HG03097 (cell line): ENCODE results near the gene WNT3A.
A peak's percentile ranks its signal among the peaks of the same experiment; 100 is the strongest.

Experiments used
- ATAC-seq: cut with Tn5 transposase; IDR thresholded peaks from one replicate; pipeline ENCODE4 v1.9.1; 2021; ENCODE audit not compliant: unreplicated experiment, low FRiP score

The WNT3A gene

DNA sequence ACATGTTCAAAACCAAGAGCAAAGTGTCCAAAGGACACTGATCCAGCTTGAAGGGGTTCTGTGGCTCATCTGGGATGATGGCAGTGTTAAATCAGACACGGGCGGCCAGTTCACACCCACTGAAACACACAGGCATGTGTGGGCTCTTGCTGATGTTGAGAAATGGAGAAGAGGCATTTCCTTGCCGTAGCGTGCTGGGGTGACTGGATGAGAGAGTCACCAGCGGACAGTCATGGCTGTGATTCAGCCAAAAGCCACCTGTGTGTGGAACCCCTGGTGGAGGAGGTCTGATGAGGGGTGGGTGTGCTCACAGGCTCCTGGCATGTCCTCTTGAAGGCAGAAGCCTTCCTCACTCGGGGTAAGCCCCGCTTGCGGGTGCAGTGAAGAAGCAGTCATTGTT, 89.1 kb downstream of the WNT3A start:
- no peak for ATAC-seq

DNA sequence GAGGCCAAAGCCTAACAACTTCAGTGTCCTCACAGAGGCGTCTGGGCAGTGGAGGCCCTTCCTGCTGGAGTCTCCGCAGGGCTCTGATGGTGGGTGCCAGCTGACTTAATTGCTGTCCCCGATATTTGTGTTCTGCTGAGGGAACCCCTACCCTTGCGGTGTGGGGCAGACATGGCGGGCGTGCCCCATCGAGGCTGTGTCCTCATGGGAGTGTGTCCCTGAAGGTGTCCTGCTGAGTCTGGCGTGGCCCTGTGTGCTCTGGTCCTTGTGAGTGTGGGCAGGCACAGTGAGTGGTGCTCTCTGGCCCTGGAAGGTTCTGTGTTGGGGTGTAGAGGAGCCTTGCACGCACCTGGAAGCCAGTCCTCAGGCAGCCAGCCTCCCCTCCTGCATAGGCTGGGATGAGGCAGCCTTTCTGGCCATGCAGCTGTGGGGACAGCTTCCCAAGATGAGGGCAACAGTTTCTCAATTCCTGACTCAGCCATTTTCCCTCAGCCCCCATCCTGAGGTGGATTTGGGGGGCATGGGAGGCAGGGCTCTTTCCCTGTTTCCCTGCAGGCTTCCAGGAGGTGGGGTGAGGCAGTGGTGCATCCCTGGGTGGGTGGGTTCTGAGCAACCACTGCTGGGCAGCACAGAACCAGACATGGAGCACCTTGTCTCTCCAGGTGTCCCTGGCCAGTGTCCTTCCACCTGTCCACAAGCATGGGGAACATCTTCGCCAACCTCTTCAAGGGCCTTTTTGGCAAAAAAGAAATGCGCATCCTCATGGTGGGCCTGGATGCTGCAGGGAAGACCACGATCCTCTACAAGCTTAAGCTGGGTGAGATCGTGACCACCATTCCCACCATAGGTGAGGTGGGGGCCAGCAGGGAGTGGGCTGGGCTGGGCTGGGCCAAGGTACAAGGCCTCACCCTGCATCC, 89.9 kb downstream of the WNT3A start:
- no peak for ATAC-seq

DNA sequence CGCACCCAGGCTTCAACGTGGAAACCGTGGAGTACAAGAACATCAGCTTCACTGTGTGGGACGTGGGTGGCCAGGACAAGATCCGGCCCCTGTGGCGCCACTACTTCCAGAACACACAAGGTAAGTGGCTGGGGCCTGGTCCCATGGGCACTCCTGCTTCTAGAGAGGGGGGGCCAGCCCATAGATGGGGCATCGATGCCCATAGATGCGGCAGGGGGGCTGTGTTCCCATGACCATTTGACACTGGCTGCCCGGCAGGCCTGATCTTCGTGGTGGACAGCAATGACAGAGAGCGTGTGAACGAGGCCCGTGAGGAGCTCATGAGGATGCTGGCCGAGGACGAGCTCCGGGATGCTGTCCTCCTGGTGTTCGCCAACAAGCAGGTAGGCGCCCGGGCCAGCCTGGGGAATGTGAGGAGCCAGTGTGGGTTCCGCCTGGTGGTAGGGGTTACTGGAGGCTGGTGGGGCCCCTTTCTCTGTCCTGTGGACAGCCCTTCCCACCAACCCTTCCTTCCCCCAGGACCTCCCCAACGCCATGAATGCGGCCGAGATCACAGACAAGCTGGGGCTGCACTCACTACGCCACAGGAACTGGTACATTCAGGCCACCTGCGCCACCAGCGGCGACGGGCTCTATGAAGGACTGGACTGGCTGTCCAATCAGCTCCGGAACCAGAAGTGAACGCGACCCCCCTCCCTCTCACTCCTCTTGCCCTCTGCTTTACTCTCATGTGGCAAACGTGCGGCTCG, 90.7 kb downstream of the WNT3A start:
- no peak for ATAC-seq

DNA sequence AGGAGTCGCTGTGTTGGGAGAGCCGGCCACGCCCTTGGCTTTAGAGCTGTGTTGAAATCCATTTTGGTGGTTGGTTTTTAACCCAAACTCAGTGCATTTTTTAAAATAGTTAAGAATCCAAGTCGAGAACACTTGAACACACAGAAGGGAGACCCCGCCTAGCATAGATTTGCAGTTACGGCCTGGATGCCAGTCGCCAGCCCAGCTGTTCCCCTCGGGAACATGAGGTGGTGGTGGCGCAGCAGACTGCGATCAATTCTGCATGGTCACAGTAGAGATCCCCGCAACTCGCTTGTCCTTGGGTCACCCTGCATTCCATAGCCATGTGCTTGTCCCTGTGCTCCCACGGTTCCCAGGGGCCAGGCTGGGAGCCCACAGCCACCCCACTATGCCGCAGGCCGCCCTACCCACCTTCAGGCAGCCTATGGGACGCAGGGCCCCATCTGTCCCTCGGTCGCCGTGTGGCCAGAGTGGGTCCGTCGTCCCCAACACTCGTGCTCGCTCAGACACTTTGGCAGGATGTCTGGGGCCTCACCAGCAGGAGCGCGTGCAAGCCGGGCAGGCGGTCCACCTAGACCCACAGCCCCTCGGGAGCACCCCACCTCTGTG, 91.6 kb downstream of the WNT3A start:
- ATAC-seq: no peak

DNA sequence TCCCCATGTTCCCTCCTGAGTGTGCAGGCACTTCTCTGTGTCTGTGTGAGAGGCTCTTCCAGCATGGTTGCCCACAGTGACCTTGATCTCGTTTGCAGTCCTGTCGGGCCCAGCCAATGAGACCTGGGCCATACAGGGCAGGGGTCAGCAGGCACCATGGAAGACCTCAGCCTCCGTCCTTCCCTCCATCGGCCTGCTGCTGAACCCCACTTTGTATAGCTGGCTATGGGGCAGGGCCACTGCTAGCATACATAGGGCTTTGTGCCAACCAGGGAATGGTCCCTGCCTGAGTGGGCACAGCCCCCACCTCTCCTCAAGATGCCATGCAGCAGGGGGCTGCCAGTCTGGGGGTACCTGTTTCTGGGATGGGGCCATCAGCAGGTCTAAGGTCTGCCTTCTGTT, 92.5 kb downstream of the WNT3A start:
- no peak for ATAC-seq

DNA sequence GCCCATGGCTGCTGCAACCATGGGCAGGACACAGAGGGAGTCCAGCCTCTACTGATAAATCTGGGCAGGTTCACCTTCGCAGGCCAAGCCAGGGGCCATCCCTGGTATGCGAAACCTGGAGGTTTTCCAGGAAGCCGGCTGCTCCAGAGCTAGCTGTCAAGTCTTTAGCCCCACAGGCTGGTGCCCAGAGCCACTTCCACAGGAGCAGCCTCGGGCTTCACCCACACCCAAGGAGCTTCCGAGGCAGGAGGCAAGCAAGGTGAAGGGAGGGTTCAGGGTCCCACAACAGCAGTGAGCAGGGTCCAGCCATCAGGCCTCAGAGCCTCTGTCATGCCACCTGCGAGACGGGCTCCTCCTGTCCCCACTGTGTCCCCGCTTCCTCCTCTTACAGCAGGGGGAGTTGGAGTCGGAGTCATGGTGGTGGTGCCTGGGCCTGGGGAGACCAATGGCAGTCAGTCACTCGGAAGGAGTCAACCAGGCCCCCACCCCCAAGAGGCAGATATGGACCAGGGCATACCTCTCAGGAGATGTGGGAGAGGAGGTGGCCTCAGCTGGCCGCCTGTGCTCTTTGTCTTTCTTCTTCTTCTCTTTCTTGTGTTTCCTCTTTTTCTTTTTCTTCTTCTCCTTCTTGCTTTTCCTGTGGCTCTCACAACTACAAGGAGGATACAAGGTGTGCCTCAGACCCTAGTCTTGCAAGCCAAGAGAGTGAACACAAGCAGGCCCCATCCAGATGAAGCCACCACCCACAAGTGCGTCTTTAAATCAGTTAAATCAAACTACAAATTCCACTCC, 94.2 kb downstream of the WNT3A start:
- ATAC-seq: no peak

DNA sequence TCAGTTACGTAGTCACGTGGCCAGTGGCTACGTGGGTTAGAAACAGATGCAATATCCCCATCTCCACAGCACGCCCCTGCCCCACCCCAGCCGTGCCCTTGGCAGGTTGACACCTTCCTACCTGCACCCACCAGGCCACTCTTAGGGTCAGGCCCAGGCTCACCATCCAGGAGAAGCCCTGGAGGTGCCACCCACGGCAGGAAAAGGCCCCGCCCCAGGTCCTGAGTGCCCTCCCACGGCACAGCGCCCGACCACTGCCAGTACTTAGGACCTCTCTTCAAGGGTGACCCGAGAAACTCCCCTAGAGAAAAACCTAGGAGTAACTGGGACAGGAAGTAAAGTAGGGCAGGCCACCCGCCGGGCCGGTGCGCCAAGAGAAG, 94.8 kb downstream of the WNT3A start:
- ATAC-seq: no peak

DNA sequence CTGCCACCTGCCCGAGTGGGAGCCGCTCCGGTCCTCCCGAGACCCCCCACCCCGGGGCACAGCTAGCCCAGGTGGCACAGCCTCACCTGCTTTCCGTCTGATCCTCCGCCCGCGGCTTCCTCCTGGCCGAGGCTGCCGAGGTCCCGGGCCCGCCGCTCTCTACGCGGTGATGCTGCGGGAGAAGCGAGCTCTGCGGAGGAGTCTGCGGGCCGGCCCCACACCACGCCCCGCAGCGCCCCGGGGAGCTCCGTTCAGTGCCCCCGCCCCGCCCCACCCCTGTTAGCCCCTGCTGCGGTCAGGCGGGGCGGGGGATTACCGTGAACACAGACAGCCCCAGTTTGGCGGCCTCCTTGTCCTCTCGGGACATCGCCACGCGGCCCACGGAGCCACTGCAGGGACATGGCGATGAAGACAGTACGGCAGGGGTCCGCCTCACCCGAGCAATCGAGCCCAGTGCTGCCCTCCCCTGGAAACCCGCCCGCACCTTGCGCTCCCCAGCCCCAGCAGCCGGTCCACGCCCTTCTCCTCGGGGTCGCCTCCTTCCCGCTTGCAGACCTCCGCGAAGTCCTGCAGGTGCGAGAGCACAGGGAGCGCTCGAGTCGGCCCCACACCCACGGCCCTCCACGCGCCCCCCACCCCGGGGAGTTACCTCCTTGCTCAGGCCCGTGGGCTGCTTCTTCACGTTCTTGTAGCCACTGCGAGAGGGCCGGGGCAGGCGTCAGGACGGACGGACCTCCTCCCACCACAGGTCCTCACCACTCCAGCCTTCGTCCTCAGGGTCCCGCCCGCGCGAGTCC, 95.4 kb downstream of the WNT3A start:
- ATAC-seq: peak; percentile 14

DNA sequence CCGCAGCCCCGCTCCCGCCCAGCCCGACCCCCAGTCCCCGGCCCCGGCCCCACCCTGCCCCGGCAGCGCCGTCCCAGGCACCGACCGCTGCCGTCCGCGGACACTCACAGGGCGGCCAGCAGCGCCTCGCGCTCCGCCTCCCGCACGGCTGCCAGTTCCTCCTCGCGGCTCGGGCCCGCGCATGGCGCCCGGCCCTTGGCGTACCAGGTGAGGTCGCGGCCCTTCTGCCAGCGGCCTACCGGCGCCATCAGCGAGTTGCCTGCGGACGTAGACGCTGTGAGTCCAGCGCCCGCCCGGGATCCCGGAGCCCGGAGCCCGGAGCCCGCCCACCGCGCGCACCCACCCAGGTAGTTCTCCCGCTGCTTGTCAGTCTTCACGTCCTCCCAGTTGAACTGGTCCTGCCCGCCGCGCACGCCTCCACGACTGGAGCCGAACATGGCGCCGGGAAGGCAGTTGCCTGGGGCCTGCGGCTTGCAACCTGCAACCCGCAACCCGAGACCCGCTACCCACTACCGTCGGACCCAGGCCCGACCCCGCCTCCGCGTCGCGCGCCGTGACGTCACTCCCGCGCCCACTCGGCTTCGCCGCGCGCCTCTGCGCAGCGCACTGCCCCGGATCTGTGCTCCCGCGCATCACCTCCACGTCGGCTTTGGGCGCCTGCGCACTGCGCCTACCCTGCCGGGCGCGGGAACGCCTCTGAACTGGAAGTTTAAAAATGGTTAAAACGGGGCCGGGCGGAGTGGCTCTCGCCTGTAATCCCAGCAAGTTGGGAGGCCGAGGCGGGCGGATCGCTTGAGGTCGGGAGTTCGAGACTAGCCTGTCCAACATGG, 96.2 kb downstream of the WNT3A start, which contains the start of gene C1orf35:
TSS of gene C1orf35 (minus strand) at position 535 of the 830 bp plus-strand sequence. CDS start at position 437, 98 bp downstream.
- ATAC-seq: peak; percentile 62

DNA sequence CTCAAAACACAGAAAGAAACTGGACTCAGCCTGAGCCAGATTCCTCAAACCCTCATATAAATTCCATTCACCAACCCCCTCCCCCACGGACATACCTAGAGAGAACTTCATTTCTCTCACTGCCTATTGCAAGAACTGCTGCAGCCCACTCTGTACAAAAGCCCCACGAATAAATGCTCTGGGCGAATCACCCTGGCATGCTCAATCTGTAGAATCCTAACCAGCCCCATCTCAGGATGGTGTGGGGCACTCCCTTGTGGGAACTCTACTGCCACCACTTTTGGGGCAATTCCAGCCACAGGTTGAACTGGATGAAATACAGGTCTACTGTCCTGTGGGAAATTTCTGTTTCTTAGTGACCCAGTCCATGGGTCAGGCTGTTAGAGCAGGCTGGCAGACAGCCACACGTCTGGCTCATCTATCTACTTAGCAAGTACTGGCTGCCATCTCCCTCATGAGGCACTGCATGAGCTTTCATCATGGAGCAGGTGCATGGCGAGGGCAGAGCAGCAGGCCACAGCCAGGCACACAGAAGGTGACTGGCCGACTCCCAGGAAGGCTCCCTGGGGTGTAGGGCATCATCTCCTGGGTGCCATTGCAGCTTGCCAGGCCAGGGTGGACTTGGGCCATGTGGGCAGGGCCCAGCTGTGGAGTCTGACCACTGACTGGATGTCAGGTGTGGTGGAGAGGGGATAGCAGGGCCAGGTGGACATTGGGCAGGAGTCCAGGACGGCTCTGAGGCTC, 97.9 kb downstream of the WNT3A start:
- ATAC-seq: no peak

DNA sequence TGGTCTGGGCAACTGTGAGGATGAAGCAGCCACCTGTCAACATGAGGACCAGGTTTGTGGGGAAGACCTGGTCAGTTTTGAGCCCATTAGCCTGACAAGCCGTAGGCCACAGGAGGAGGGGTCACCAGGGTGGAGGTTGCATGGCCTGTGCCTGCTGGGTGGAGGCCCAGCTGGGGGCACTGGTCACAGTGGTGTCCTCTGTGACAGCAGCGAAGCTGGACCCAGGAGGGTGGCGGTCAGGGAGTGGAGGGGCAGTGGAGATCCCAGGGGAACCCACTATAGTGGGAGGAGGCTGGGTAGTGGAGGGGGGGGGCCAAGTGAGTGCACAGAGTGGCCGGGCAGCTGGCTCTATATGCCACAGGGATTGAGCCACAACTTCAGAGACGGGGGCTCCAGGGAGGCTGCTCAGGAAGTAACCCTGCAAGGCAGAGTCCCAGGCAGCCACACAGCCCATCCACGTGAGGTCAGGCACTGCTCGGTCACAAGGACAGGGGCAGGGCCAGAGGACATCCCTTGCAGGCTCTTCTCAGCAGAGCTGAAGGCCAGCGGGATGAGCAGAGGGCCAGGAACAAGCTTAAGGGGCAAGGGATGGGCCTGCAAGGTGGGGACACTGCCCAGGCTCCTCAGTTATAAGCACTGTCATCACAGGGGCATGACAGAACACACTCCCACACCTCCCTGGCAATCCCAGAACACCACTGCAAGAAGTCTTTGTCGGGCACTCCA, 98.6 kb downstream of the WNT3A start:
- no peak for ATAC-seq

DNA sequence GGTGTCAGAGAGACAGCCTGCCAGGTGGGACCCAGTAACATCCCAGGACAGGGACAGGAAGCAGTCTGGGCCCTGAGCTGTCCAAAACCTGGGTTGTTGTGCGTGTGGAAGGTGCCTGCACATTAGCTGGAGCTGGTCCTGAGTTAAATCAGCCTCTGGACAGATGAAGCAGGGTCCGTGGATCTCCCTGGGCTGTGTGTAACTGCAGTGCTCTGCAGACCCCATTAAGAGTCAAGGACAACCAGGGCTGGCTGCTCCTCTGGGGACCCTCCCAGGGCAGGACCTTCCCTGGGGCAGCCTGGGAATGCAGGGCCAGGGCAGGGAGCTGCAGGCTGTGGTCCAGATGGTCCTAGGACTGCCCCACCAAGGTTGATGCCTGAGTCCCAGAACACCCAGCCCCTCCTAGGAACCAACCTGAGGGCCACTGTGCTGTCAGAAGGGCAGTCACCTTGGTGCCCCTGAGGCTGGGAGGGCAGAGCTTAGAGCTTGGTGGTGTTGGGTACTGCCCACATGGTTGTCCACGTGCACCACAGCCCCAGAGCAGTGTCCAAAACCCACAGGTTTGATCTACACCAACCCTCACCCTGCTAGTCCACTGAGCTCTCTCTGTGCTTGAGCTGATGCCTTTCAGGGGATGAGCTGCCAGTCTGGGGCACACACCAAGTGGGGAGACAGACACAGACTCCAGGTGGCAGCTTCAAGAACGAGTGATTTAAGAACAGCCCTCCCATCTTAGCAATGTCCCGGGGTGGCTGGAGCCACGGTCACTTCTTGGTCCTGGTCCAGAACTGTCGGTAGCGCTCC, 99.4 kb downstream of the WNT3A start:
- ATAC-seq: no peak

DNA sequence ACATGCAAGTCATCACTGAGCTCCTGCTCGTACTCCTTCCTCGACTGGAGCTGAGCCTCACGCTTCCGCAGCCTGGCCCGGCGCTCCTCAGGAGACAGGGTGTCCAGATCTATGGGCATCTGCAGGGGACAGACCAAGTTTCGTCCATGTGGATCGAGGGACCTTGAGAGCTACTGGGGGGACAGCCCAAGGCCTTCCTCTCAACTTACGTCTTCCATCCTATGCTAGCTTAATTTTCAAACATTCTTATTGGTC, 99.9 kb downstream of the WNT3A start:
- no peak for ATAC-seq

DNA sequence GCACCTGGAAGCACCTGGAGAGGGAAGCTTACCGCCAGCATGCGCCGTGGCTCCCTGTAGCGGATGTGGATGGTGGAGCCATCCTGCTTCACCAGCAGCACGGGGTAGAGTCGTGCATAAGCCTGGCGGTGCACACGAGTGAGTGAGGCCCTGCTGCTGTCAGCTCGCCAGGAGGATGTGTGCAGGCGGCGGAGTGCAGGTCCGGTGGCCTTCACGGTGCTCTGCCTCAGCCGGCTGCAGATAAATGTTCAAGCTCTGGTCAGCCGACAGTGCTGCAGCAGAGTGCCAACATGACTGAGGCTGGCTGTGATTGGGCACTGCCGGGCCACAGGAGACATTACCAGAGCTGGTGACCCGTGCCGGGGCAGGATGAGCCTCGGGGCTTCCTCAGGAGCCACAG, 100.8 kb downstream of the WNT3A start:
- no peak for ATAC-seq

DNA sequence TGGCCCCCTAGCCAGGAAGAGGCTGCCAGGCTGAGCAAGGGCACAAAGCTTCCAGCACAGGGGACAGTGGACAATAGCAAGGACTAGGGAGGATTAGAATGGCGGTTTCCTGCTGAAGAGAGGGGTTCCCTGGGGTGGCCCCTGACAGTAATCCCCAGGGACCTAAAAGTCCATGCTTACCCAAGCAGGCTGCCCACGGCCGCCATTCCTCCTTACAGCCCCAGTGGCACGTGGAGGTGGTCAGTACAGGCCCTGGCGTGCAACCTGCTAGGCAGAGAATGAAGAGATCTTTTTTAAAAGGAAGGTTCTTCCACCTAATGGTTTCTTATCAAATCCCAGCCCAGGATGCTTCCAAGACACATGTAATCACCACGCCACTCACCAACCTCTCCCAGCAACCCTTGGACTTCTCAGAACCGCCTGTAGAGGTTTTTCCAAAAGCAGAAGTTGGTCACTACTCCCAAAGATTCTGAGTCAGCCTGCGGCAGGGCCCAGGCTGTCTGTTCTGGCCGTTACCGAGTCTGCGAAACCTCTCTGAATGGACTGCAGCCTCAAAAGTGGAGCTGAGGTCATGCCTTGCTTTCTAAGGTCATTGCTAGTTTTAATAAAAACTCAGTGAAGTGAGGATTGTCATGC, 101.4 kb downstream of the WNT3A start:
- no peak for ATAC-seq

DNA sequence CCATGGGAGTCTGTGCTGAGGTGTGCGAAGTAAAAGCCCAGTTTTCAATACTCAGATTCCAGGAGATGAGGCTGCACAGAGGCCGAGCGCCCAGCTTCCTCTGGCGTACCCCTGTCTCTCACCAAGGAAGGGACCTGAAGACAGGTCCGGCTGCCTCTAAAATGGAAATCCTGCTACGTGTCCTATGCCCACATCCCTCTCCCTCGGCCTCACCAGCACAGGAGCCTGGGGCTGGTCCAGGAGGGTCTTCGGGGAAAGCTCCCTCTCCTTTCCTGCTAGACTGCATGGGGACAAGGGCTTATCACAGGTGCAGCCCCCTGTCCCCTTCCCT, 101.9 kb downstream of the WNT3A start:
- no peak for ATAC-seq
